GM23338 (cell line): ENCODE results near the gene FAM3D. TPM values are rescaled to one million over a fixed set of nuclear protein-coding genes. Genes with fewer than 3 reads are reported as not detected.
A peak's percentile ranks its signal among the peaks of the same experiment; 100 is the strongest.

Source experiments
- ATAC-seq: fragments of 200-7000 bp; cut with Tn5 transposase; 3 replicates; pipeline ENCODE4 v1.9.1; 2020
- DNase-seq: peaks from one replicate; pipeline ENCODE4 v3.0.0-alpha.2; 2015; ENCODE audit warnings: low spot score
- H2AFZ ChIP-seq: fragments of 200-600 bp; sonication (generic); 2 replicates; pipeline ENCODE4 v1.8.0; 2016; ENCODE audit warnings: antibody characterized with exemption, mild to moderate bottlenecking, moderate library complexity
- H3F3A ChIP-seq: fragments of 200-600 bp; sonication (generic); replicated peaks from 2 replicates; pipeline ENCODE4 v1.8.0; 2017; ENCODE audit warnings: antibody characterized with exemption, mixed run types, low read depth
- H3K27ac ChIP-seq: fragments of 200-600 bp; sonication (generic); 2 replicates; pipeline ENCODE4 v1.6.1; 2016; ENCODE audit warnings: low read depth
- H3K27me3 ChIP-seq: fragments of 200-600 bp; sonication (generic); 2 replicates; pipeline ENCODE4 v1.8.0; 2016; ENCODE audit warnings: mild to moderate bottlenecking, mixed run types, moderate library complexity; ENCODE audit not compliant: insufficient read depth
- H3K36me3 ChIP-seq: fragments of 200-600 bp; sonication (generic); 2 replicates; pipeline ENCODE4 v1.8.0; 2016; ENCODE audit warnings: mild to moderate bottlenecking; ENCODE audit not compliant: insufficient read depth
- H3K4me1 ChIP-seq: fragments of 200-600 bp; sonication (generic); 2 replicates; pipeline ENCODE4 v1.8.0; 2016; ENCODE audit warnings: mild to moderate bottlenecking, moderate library complexity; ENCODE audit not compliant: insufficient read depth
- H3K4me2 ChIP-seq: fragments of 200-600 bp; sonication (generic); 2 replicates; pipeline ENCODE4 v1.7.1; 2017; ENCODE audit warnings: mixed run types
- H3K4me3 ChIP-seq: fragments of 200-600 bp; sonication (generic); 2 replicates; pipeline ENCODE4 v1.6.1; 2016; ENCODE audit warnings: mixed run types
- H3K79me2 ChIP-seq: fragments of 200-600 bp; sonication (generic); replicated peaks from 2 replicates; pipeline ENCODE4 v1.8.0; 2017; ENCODE audit warnings: mild to moderate bottlenecking; ENCODE audit not compliant: insufficient read depth
- H3K9me2 ChIP-seq: fragments of 200-600 bp; sonication (generic); 2 replicates; pipeline ENCODE4 v1.8.0; 2017; ENCODE audit not compliant: insufficient read depth
- H4K20me1 ChIP-seq: fragments of 200-600 bp; sonication (generic); replicated peaks from 2 replicates; pipeline ENCODE4 v1.8.0; 2017; ENCODE audit warnings: mild to moderate bottlenecking; ENCODE audit not compliant: insufficient read depth
- H3K27ac Mint-ChIP-seq: 2 replicates; pipeline ENCODE4 v1.8.0; 2020; ENCODE audit warnings: inconsistent platforms, mild to moderate bottlenecking, moderate library complexity, mixed read lengths
- H3K27me3 Mint-ChIP-seq: 3 replicates; pipeline ENCODE4 v1.8.0; 2022; ENCODE audit warnings: low read depth, mild to moderate bottlenecking, moderate library complexity, mixed read lengths, inconsistent platforms; ENCODE audit not compliant: insufficient read depth, poor library complexity
- H3K36me3 Mint-ChIP-seq: 3 replicates; pipeline ENCODE4 v1.8.0; 2021; ENCODE audit warnings: low read depth, mild to moderate bottlenecking, inconsistent platforms, moderate library complexity, mixed read lengths
- H3K4me1 Mint-ChIP-seq: 3 replicates; pipeline ENCODE4 v1.8.0; 2020; ENCODE audit warnings: mild to moderate bottlenecking, inconsistent platforms, mixed read lengths
- H3K4me3 Mint-ChIP-seq: 3 replicates; pipeline ENCODE4 v1.8.0; 2021; ENCODE audit warnings: moderate library complexity, mild to moderate bottlenecking, inconsistent platforms, mixed read lengths
- H3K9me3 Mint-ChIP-seq: 3 replicates; pipeline ENCODE4 v1.8.0; 2020; ENCODE audit warnings: moderate library complexity, mild to moderate bottlenecking, inconsistent platforms, mixed read lengths
- CREB1 ChIP-seq: fragments of 250-450 bp; sonication (Bioruptor Pico); IDR thresholded peaks from 2 replicates; pipeline ENCODE4 v1.5.0; 2020; ENCODE audit warnings: low read depth, mild to moderate bottlenecking, moderate library complexity
- EZH2 ChIP-seq: fragments of 200-600 bp; sonication (generic); IDR thresholded peaks from one replicate; pipeline ENCODE4 v1.8.0; 2017; ENCODE audit warnings: antibody characterized with exemption, mild to moderate bottlenecking, low read depth; ENCODE audit not compliant: unreplicated experiment
- EZH2phosphoT487 ChIP-seq: fragments of 200-600 bp; sonication (generic); IDR thresholded peaks from one replicate; pipeline ENCODE4 v1.8.1; 2018; ENCODE audit warnings: antibody characterized with exemption; ENCODE audit not compliant: unreplicated experiment
- JUNB ChIP-seq: IDR thresholded peaks from one replicate; pipeline ENCODE4 v1.6.1; 2016; ENCODE audit warnings: antibody characterized with exemption; ENCODE audit not compliant: unreplicated experiment
- NANOG ChIP-seq: IDR thresholded peaks from 2 replicates; pipeline ENCODE4 v1.6.1; 2016; ENCODE audit warnings: antibody characterized with exemption, borderline replicate concordance
- POLR2AphosphoS5 ChIP-seq: IDR thresholded peaks from 2 replicates; pipeline ENCODE4 v1.6.1; 2016; ENCODE audit warnings: antibody characterized with exemption, low read depth
- STAT1 ChIP-seq: IDR thresholded peaks from one replicate; pipeline ENCODE4 v1.6.1; 2016; ENCODE audit warnings: antibody characterized with exemption; ENCODE audit not compliant: unreplicated experiment
- ZNF114 ChIP-seq: fragments of 250-450 bp; sonication (Bioruptor Pico); IDR thresholded peaks from 2 replicates; pipeline ENCODE4 v1.5.0; 2020; ENCODE audit warnings: mild to moderate bottlenecking, moderate library complexity
- ZNF331 ChIP-seq: fragments of 250-450 bp; sonication (Bioruptor Pico); IDR thresholded peaks from 2 replicates; pipeline ENCODE4 v1.5.0; 2020; ENCODE audit warnings: low read depth, mild to moderate bottlenecking, moderate library complexity
- polyA plus RNA-seq: library from polyadenylated mRNA; unstranded; fragments of >200 nt; fragmentation: Nextera tagmentation; extraction: Ambion mirVana; gene quantifications from 2 replicates; pipeline ENCODE4 v1.2.1, GENCODE V29; 2016
- total RNA-seq: library from RNA; depleted of rRNA; stranded (reverse); fragments of >200 nt; shearing (Covaris generic); gene quantifications from 2 replicates; pipeline ENCODE4 v1.2.3, GENCODE V29; 2014
- TF ChIP-seq, protein P1 (sequence below), 2 experiments: fragments of 200-600 bp in 1 of 2; sonication (generic) in 1 of 2; conservative IDR thresholded peaks; 2 replicates each; pipeline versions ENCODE4 v1.5.1 to v1.6.1; 2016 to 2017; ENCODE audit warnings: antibody characterized with exemption in 2 of 2, low read depth in 2 of 2, mild to moderate bottlenecking in 2 of 2, moderate library complexity in 1 of 2
- TF ChIP-seq, protein P2 (sequence below): IDR thresholded peaks from 2 replicates; pipeline ENCODE4 v1.6.1; 2016; ENCODE audit warnings: antibody characterized with exemption
- TF ChIP-seq, protein P3 (sequence below): IDR thresholded peaks from one replicate; pipeline ENCODE4 v1.6.1; 2018; ENCODE audit warnings: antibody characterized with exemption; ENCODE audit not compliant: unreplicated experiment

The FAM3D gene
- total and polyA plus RNA-seq, 2 experiments from 2014 or later = 0.26 TPM; not detected in 1

DNA sequence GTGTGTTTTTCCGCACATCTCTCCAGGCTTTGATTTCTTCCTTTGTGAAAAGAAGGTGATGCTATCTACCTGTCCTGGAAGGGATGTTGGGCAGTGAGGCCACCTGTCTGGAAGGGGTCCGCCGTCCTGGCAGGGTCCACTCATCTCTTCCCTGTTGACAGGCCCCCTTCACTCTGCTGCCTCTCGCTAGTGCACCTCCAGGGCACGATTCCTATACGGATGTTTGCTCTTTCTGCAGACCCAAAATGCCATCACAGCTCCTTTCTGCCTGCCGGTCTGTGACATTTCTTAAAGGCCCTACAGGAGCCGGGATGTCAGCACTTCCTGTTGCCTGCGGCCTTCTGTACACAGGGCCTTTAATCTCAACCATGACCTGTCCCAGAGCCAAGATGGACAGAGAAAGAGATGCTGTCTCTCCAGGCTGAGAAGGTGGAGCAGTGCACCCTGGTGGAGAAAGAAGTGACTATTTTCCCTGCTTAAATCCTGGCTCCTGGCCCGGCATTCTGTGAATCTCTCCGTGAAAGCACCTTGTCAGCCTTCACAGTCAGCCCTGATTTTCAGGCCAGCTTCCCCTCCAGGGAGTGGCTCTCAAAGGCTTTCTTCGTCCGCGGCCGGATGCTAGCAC lies 7.4 kb downstream of the FAM3D start:
- Mint-ChIP-seq H3K27ac (no peak overlapping the region), H3K4me3 (no peak overlapping the region), H3K9me3 (no peaks in the 10 kb centered on the region; the same call in 2 of the 3 replicates), H3K27me3 (peaks cover 7% of the 10 kb centered on the region), H3K4me1 (no peaks in the 10 kb centered on the region), H3K36me3 (no peaks in the 10 kb centered on the region)
- ATAC-seq (peak; percentile 95), DNase-seq (peak; percentile 82)
- Histone ChIP-seq H3K9me2 (no peaks in the 10 kb centered on the region), H3K79me2 (no peaks in the 10 kb centered on the region), H3K4me3 (no peak overlapping the region), H3F3A (no peaks in the 10 kb centered on the region), H3K27me3 (no peaks in the 10 kb centered on the region), H3K36me3 (no peaks in the 10 kb centered on the region; the same call in 1 of the 2 replicates), H2AFZ (peak overlapping the region; percentile 77), H3K4me2 (no peak overlapping the region), H3K27ac (no peak overlapping the region), H3K4me1 (no peaks in the 10 kb centered on the region), H4K20me1 (no peaks in the 10 kb centered on the region)
- TF ChIP-seq EZH2phosphoT487 (no peak), POLR2AphosphoS5 (no peak)
- TF ChIP-seq, protein P1, sequence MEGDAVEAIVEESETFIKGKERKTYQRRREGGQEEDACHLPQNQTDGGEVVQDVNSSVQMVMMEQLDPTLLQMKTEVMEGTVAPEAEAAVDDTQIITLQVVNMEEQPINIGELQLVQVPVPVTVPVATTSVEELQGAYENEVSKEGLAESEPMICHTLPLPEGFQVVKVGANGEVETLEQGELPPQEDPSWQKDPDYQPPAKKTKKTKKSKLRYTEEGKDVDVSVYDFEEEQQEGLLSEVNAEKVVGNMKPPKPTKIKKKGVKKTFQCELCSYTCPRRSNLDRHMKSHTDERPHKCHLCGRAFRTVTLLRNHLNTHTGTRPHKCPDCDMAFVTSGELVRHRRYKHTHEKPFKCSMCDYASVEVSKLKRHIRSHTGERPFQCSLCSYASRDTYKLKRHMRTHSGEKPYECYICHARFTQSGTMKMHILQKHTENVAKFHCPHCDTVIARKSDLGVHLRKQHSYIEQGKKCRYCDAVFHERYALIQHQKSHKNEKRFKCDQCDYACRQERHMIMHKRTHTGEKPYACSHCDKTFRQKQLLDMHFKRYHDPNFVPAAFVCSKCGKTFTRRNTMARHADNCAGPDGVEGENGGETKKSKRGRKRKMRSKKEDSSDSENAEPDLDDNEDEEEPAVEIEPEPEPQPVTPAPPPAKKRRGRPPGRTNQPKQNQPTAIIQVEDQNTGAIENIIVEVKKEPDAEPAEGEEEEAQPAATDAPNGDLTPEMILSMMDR (conservative IDR thresholded peaks at IDR 0.05; ENCODE audit: low read depth in 2 of 2) = peak; percentile 54 to 77

DNA sequence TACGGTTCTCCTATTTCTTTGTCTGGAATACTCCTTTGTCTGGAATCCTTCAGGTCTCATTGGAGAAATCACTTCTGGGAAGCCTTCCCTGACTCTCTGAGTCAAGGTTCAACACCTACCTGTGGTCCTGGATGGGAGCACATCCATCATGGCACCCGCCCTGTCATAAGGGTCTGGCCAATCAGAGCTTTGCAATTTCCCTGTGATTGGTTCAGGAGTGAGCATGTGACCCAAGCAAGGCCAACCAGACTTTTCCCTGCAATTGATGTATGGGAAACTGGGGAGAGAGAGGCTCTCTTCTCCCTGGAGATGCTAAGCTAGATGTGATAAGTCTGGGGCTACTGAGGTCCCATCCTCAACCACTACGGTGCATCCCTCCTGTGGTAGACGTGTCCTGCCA lies 8.1 kb downstream of the FAM3D start:
- ATAC-seq = no peak
- Histone ChIP-seq H3K27ac (no peak overlapping the region), H2AFZ (no peak overlapping the region), H4K20me1 (no peaks in the 10 kb centered on the region), H3K36me3 (no peaks in the 10 kb centered on the region; the same call in 1 of the 2 replicates), H3K79me2 (no peaks in the 10 kb centered on the region), H3K4me3 (no peak overlapping the region), H3F3A (no peaks in the 10 kb centered on the region), H3K4me2 (no peak overlapping the region), H3K27me3 (no peaks in the 10 kb centered on the region), H3K9me2 (no peaks in the 10 kb centered on the region), H3K4me1 (no peaks in the 10 kb centered on the region)
- Mint-ChIP-seq H3K9me3 (no peaks in the 10 kb centered on the region; the same call in 2 of the 3 replicates), H3K36me3 (no peaks in the 10 kb centered on the region), H3K27ac (no peak overlapping the region), H3K27me3 (peaks cover 7% of the 10 kb centered on the region), H3K4me1 (no peaks in the 10 kb centered on the region), H3K4me3 (no peak overlapping the region)
- no peak for DNase-seq
- TF ChIP-seq, protein P1 (conservative IDR thresholded peaks at IDR 0.05; ENCODE audit: low read depth in 2 of 2) = no peak
- TF ChIP-seq EZH2phosphoT487 (no peak), JUNB (no peak), POLR2AphosphoS5 (no peak), EZH2 (no peak), NANOG (no peak), STAT1 (no peak), ZNF331 (CRISPR knock-in tag) (no peak), ZNF114 (CRISPR knock-in tag) (no peak), CREB1 (no peak)
- TF ChIP-seq, protein P2, sequence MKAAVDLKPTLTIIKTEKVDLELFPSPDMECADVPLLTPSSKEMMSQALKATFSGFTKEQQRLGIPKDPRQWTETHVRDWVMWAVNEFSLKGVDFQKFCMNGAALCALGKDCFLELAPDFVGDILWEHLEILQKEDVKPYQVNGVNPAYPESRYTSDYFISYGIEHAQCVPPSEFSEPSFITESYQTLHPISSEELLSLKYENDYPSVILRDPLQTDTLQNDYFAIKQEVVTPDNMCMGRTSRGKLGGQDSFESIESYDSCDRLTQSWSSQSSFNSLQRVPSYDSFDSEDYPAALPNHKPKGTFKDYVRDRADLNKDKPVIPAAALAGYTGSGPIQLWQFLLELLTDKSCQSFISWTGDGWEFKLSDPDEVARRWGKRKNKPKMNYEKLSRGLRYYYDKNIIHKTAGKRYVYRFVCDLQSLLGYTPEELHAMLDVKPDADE = no peak
- TF ChIP-seq, protein P3, sequence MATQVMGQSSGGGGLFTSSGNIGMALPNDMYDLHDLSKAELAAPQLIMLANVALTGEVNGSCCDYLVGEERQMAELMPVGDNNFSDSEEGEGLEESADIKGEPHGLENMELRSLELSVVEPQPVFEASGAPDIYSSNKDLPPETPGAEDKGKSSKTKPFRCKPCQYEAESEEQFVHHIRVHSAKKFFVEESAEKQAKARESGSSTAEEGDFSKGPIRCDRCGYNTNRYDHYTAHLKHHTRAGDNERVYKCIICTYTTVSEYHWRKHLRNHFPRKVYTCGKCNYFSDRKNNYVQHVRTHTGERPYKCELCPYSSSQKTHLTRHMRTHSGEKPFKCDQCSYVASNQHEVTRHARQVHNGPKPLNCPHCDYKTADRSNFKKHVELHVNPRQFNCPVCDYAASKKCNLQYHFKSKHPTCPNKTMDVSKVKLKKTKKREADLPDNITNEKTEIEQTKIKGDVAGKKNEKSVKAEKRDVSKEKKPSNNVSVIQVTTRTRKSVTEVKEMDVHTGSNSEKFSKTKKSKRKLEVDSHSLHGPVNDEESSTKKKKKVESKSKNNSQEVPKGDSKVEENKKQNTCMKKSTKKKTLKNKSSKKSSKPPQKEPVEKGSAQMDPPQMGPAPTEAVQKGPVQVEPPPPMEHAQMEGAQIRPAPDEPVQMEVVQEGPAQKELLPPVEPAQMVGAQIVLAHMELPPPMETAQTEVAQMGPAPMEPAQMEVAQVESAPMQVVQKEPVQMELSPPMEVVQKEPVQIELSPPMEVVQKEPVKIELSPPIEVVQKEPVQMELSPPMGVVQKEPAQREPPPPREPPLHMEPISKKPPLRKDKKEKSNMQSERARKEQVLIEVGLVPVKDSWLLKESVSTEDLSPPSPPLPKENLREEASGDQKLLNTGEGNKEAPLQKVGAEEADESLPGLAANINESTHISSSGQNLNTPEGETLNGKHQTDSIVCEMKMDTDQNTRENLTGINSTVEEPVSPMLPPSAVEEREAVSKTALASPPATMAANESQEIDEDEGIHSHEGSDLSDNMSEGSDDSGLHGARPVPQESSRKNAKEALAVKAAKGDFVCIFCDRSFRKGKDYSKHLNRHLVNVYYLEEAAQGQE = no peak
